Breast epithelium (tissue), 3 donors: ENCODE data around the gene FAM222A.

ENCODE experiments used
- CTCF ChIP-seq, 3 donors: fragments of 450-650 bp; IDR thresholded peaks; one replicate each; pipeline ENCODE4 v1.5.1; 2016 to 2017; ENCODE audit warnings: antibody characterized with exemption in 3 of 3, mild to moderate bottlenecking in 3 of 3, moderate library complexity in 3 of 3
- POLR2A ChIP-seq: fragments of 450-650 bp; IDR thresholded peaks from one replicate; pipeline ENCODE4 v1.6.1; 2016; ENCODE audit warnings: antibody characterized with exemption, mild to moderate bottlenecking, moderate library complexity
- POLR2AphosphoS5 ChIP-seq, 3 donors: sonication (generic); formaldehyde crosslinking; IDR thresholded peaks; one replicate each; pipeline ENCODE4 v1.6.1; 2017; ENCODE audit warnings: antibody characterized with exemption in 3 of 3

- TF ChIP-seq POLR2AphosphoS5 (IDR thresholded peaks at IDR 0.05) (no peak), POLR2A (no peak), CTCF (IDR thresholded peaks at IDR 0.05) (no peak)
Observed at GRCh38 chr12:109797905-109798669, 84.5 kb downstream of the FAM222A start.
